Kidney tubule cell (primary cell): ENCODE results near the gene TLR3.
"Not testable (repeated sequence)": the region's sequence is repeated elsewhere in the genome, so short reads cannot be mapped to it uniquely, and the experiment has no call there.

Source experiments
- DNase-seq: peaks from one replicate; pipeline ENCODE4 v3.0.0-alpha.2; 2018; ENCODE audit warnings: low spot score

Gene TLR3

GRCh38 chr4:186068581-186069348 lies at the start of gene TLR3:
TLR3 (plus strand) TSS chr4:186069156; CDS start chr4:186076620, 7,464 bp downstream.
- peak; percentile 58 for DNase-seq

GRCh38 chr4:186019269-186019668 lies 49.7 kb upstream of the TLR3 start:
- peak; percentile 78 for DNase-seq

GRCh38 chr4:186020106-186020792 lies 48.7 kb upstream of the TLR3 start:
- no peak for DNase-seq

GRCh38 chr4:186020793-186021407 lies 48.1 kb upstream of the TLR3 start:
- no peak for DNase-seq

GRCh38 chr4:186021461-186022167 lies 47.3 kb upstream of the TLR3 start:
- DNase-seq, result peak; percentile 42

GRCh38 chr4:186023975-186024374 lies 45.0 kb upstream of the TLR3 start:
- no peak for DNase-seq

- no peak for DNase-seq
Measured at GRCh38 chr4:186024637-186025407, 44.1 kb upstream of the TLR3 start.

- no peak for DNase-seq
Measured at GRCh38 chr4:186025408-186025690, 43.6 kb upstream of the TLR3 start.

GRCh38 chr4:186027405-186027804 lies 41.6 kb upstream of the TLR3 start:
- peak; percentile 30 for DNase-seq

GRCh38 chr4:186029571-186030398 lies 39.2 kb upstream of the TLR3 start:
- no peak for DNase-seq

- DNase-seq, result no peak
Measured at GRCh38 chr4:186030399-186030775, 38.6 kb upstream of the TLR3 start.

- no peak for DNase-seq
Measured at GRCh38 chr4:186030795-186031194, 38.2 kb upstream of the TLR3 start.

- no peak for DNase-seq
Measured at GRCh38 chr4:186032259-186032658, 36.7 kb upstream of the TLR3 start.

GRCh38 chr4:186033027-186033426 lies 35.9 kb upstream of the TLR3 start:
- no peak for DNase-seq

GRCh38 chr4:186034613-186035012 lies 34.3 kb upstream of the TLR3 start:
- DNase-seq, result not testable (repeated sequence)

GRCh38 chr4:186036976-186037581 lies 31.9 kb upstream of the TLR3 start:
- DNase-seq, result peak; percentile 62

GRCh38 chr4:186037692-186038658 lies 31.0 kb upstream of the TLR3 start:
- DNase-seq, result peak; percentile 76

- no peak for DNase-seq
Measured at GRCh38 chr4:186039697-186040096, 29.3 kb upstream of the TLR3 start.

- no peak for DNase-seq
Measured at GRCh38 chr4:186040316-186040715, 28.6 kb upstream of the TLR3 start.
